ENCODE results near the gene VSIG4.

DNA sequence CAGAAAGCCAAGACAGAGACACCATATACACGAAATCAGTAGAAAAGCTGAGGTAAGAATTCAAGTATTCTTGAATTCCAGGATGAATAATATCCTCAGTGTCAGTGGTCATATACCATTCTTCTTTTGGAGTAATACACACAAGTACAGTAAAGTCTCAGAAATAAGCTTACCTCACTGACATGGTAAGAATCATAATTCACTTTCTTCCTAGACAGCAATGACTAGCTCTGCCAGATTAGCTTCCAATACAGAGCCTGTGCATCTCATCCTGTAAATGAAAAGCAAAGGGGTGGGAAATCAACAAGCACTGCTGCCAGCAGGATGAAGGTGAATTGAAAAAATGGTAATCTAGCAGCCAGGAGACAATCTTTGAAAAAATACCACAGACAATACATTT is 31.2 kb upstream of the VSIG4 start:
- no peak for TF ChIP-seq CTCF (IDR thresholded peaks at IDR 0.05)
- TF ChIP-seq POLR2A (IDR thresholded peaks at IDR 0.05), result no peak
- no peak for TF ChIP-seq POLR2AphosphoS5 (IDR thresholded peaks at IDR 0.05)
